Glutamatergic neuron (in vitro differentiated cells): ENCODE data around the gene DPP8. TPM values are rescaled to one million over a fixed set of nuclear protein-coding genes. Genes with fewer than 3 reads are reported as not detected.

Experiments used
- DNase-seq: peaks from one replicate; pipeline ENCODE4 v3.0.0; 2022
- H3K27ac Mint-ChIP-seq: one replicate; pipeline ENCODE4 v1.8.0; 2020; ENCODE audit warnings: mild to moderate bottlenecking, mixed read lengths, inconsistent platforms; ENCODE audit not compliant: unreplicated experiment
- H3K27me3 Mint-ChIP-seq: one replicate; pipeline ENCODE4 v1.8.0; 2020; ENCODE audit warnings: mild to moderate bottlenecking, moderate library complexity, mixed read lengths, inconsistent platforms; ENCODE audit not compliant: unreplicated experiment
- H3K36me3 Mint-ChIP-seq: one replicate; pipeline ENCODE4 v1.8.0; 2020; ENCODE audit warnings: mild to moderate bottlenecking, mixed read lengths, inconsistent platforms; ENCODE audit not compliant: unreplicated experiment
- H3K4me1 Mint-ChIP-seq: one replicate; pipeline ENCODE4 v1.8.0; 2020; ENCODE audit warnings: mild to moderate bottlenecking, low read depth, mixed read lengths, inconsistent platforms; ENCODE audit not compliant: unreplicated experiment
- H3K4me3 Mint-ChIP-seq: one replicate; pipeline ENCODE4 v1.8.0; 2020; ENCODE audit warnings: mild to moderate bottlenecking, mixed read lengths, inconsistent platforms; ENCODE audit not compliant: unreplicated experiment
- H3K9me3 Mint-ChIP-seq: one replicate; pipeline ENCODE4 v1.8.0; 2020; ENCODE audit warnings: mild to moderate bottlenecking, moderate library complexity, mixed read lengths, inconsistent platforms; ENCODE audit not compliant: unreplicated experiment
- total RNA-seq: library from RNA; stranded (reverse); fragmentation: NEBNext Ultra II Directional; extraction: Animal tissue kit (Norgen Biotek cat#: 25700); gene quantifications from one replicate; pipeline ENCODE4 v1.2.1, GENCODE V29; 2021; ENCODE audit not compliant: unreplicated experiment
- TF ChIP-seq, protein P1 (sequence below): fragments of 200-600 bp; sonication (generic); IDR thresholded peaks from one replicate; pipeline ENCODE4 v1.5.0; 2021; ENCODE audit not compliant: partially characterized antibody, unreplicated experiment

DPP8 gene
- total RNA-seq, 1 donor from 2014 or later = 33.4 TPM

GRCh38 chr15:65408324-65409035, 109.0 kb downstream of the DPP8 start:
- H3K27me3 Mint-ChIP-seq = peaks cover 9% of the 10 kb centered on the region
- H3K36me3 Mint-ChIP-seq = no peaks in the 10 kb centered on the region
- H3K27ac Mint-ChIP-seq = peak overlapping the region; percentile 71
- no peak for DNase-seq
- H3K9me3 Mint-ChIP-seq = peaks cover 5% of the 10 kb centered on the region
- H3K4me1 Mint-ChIP-seq = peaks cover 50% of the 10 kb centered on the region
- TF ChIP-seq, protein P1, sequence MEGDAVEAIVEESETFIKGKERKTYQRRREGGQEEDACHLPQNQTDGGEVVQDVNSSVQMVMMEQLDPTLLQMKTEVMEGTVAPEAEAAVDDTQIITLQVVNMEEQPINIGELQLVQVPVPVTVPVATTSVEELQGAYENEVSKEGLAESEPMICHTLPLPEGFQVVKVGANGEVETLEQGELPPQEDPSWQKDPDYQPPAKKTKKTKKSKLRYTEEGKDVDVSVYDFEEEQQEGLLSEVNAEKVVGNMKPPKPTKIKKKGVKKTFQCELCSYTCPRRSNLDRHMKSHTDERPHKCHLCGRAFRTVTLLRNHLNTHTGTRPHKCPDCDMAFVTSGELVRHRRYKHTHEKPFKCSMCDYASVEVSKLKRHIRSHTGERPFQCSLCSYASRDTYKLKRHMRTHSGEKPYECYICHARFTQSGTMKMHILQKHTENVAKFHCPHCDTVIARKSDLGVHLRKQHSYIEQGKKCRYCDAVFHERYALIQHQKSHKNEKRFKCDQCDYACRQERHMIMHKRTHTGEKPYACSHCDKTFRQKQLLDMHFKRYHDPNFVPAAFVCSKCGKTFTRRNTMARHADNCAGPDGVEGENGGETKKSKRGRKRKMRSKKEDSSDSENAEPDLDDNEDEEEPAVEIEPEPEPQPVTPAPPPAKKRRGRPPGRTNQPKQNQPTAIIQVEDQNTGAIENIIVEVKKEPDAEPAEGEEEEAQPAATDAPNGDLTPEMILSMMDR = no peak
- no peak overlapping the region for H3K4me3 Mint-ChIP-seq

DNA sequence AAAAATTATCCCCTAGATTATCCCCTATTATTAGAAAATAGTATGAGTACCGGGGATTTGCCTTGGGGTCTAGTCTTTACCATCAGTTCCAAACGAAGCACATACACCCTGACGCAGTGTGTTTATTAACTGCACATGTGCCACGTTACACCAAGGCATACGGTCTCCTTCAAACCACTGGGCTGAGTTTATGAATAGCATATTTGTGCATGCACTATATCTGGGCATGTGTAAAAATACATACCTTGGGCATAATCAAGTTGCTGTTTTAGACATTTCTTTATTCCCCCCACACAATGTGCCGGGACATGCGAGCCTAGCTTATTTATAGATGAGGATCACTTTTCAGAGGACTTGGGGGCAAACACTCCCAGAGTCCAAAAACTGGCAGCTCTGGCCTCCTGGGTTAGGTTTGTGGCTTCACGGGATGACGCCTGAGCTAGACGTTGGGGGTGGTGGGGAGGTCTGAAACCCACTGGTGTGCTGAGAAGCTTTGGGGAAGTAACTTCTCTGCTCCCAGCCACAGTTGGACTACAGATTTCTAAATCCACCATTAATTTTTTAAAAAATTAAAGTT, 111.0 kb downstream of the DPP8 start:
- Mint-ChIP-seq H3K4me3 (no peak overlapping the region), H3K27ac (peak overlapping the region; percentile 48)

GRCh38 chr15:65405791-65406423, 111.6 kb downstream of the DPP8 start:
- TF ChIP-seq, protein P1 = no peak
- H3K27me3 Mint-ChIP-seq = peaks cover 11% of the 10 kb centered on the region
- H3K4me1 Mint-ChIP-seq = peaks cover 50% of the 10 kb centered on the region
- no peak for DNase-seq
- no peaks in the 10 kb centered on the region for H3K36me3 Mint-ChIP-seq
- no peaks in the 10 kb centered on the region for H3K9me3 Mint-ChIP-seq
- H3K4me3 Mint-ChIP-seq = no peak overlapping the region
- H3K27ac Mint-ChIP-seq = no peak overlapping the region

More for the DNA sequence above, 111.0 kb downstream of the DPP8 start:
- Mint-ChIP-seq H3K9me3 (peaks cover 2% of the 10 kb centered on the region), H3K27me3 (peaks cover 9% of the 10 kb centered on the region), H3K36me3 (no peaks in the 10 kb centered on the region), H3K4me1 (peaks cover 47% of the 10 kb centered on the region)
- DNase-seq = no peak
- TF ChIP-seq, protein P1 = no peak

DNA sequence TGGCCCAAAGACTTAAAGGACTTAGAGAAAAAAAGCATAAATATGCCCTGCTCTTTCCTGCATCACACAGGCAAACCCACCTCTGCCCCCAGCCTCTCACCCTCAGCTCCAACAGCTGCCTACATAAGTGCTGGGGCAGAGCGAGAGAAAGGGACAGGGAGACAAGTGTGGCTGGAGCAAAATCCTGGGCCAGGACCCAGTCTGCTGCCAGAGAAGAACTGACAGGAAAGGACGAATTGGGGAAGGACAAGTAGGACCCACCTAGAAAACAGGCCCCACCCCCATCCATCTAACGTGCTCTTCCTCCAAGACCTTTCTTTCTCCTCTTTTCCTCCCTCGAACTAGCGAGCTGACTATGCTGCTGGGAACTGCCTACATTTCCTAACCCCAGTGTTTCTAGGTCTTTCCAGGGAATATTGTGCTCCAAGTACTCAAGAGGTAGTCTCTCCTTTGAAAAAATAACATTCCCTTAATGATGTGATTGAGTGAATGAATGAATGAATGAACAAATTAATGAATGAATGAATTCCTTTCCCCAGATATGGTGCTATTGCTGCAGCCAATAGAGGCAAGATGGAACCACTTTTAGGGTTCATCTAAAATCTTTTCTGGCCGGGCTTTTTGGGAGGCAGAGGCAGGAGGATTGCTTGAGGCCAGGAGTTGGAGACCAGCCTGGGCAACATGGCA, 113.2 kb downstream of the DPP8 start:
- H3K4me1 Mint-ChIP-seq = peaks cover 46% of the 10 kb centered on the region
- peak overlapping the region; percentile 75 for H3K27ac Mint-ChIP-seq
- TF ChIP-seq, protein P1 = no peak
- peaks cover 14% of the 10 kb centered on the region for H3K27me3 Mint-ChIP-seq
- peak overlapping the region; percentile 11 for H3K4me3 Mint-ChIP-seq
- H3K36me3 Mint-ChIP-seq = no peaks in the 10 kb centered on the region
- no peaks in the 10 kb centered on the region for H3K9me3 Mint-ChIP-seq
- DNase-seq = no peak
